Keratinocyte (primary cell): ENCODE measurements around the gene SWAP70. TPM values are rescaled to one million over a fixed set of nuclear protein-coding genes. Genes with fewer than 3 reads are reported as not detected.

ENCODE experiments used
- DNase-seq: peaks from one replicate; pipeline ENCODE4 v3.0.0-alpha.2; 2011; ENCODE audit warnings: low read depth, missing footprints, low spot score
- FAIRE-seq: peaks from 2 replicates; lab custom pipeline; 2011; peaks lifted over from hg19 to GRCh38; lab: Jason Lieb, UNC
- H2AFZ ChIP-seq: 2 replicates; pipeline ENCODE4 v1.6.0; 2012; ENCODE audit warnings: low read length, control low read depth, inconsistent platforms; ENCODE audit not compliant: control insufficient read depth
- H3K27ac ChIP-seq: 2 replicates; pipeline ENCODE4 v1.5.1; 2011; ENCODE audit warnings: low read length; ENCODE audit not compliant: control insufficient read depth, insufficient read depth
- H3K27me3 ChIP-seq: 3 replicates; pipeline ENCODE4 v1.6.0; 2011; ENCODE audit warnings: low read length; ENCODE audit not compliant: control insufficient read depth, insufficient read depth; ENCODE audit errors: extremely low read depth
- H3K36me3 ChIP-seq, 2 experiments: 2 replicates in 1 of 2; 3 replicates in 1 of 2; pipeline ENCODE4 v1.5.1; 2011; ENCODE audit warnings: low read length in 2 of 2, mild to moderate bottlenecking in 1 of 2; ENCODE audit not compliant: control insufficient read depth in 2 of 2, insufficient read depth in 2 of 2; ENCODE audit errors: extremely low read depth in 1 of 2
- H3K4me1 ChIP-seq: 3 replicates; pipeline ENCODE4 v1.5.1; 2011; ENCODE audit warnings: low read length; ENCODE audit not compliant: control insufficient read depth, insufficient read depth; ENCODE audit errors: extremely low read depth
- H3K4me2 ChIP-seq: 3 replicates; pipeline ENCODE4 v1.6.0; 2011; ENCODE audit warnings: low read depth, low read length; ENCODE audit not compliant: control insufficient read depth, insufficient read depth; ENCODE audit errors: extremely low read depth
- H3K4me3 ChIP-seq, 3 experiments: fragments of 200-600 bp in 1 of 3; sonication (generic) in 1 of 3; 2 replicates in 2 of 3; 3 replicates in 1 of 3; pipeline ENCODE4 v1.5.1; 2011 to 2016; ENCODE audit warnings: low read length in 3 of 3, mild to moderate bottlenecking in 3 of 3, control low read depth in 2 of 3, inconsistent platforms in 1 of 3, low read depth in 1 of 3, mixed read lengths in 1 of 3, mixed run types in 1 of 3, moderate library complexity in 1 of 3; ENCODE audit not compliant: control insufficient read depth in 2 of 3, insufficient read depth in 2 of 3; ENCODE audit errors: extremely low read depth in 1 of 3
- H3K79me2 ChIP-seq: 2 replicates; pipeline ENCODE4 v1.6.0; 2012; ENCODE audit warnings: low read length; ENCODE audit not compliant: control insufficient read depth, insufficient read depth
- H3K9ac ChIP-seq: 3 replicates; pipeline ENCODE4 v1.6.0; 2011; ENCODE audit warnings: low read length; ENCODE audit not compliant: control insufficient read depth, insufficient read depth; ENCODE audit errors: extremely low read depth
- H3K9me1 ChIP-seq: 3 replicates; pipeline ENCODE4 v1.6.0; 2011; ENCODE audit warnings: low read length; ENCODE audit not compliant: control insufficient read depth, insufficient read depth; ENCODE audit errors: extremely low read depth
- H3K9me3 ChIP-seq: 2 replicates; pipeline ENCODE4 v1.5.1; 2012; ENCODE audit warnings: low read depth, low read length; ENCODE audit not compliant: control insufficient read depth
- H4K20me1 ChIP-seq: 3 replicates; pipeline ENCODE4 v1.6.0; 2011; ENCODE audit warnings: low read length; ENCODE audit not compliant: control insufficient read depth, insufficient read depth; ENCODE audit errors: extremely low read depth
- EZH2 ChIP-seq: IDR thresholded peaks from one replicate; pipeline ENCODE4 v1.6.1; 2012; ENCODE audit warnings: inconsistent platforms, mild to moderate bottlenecking, low read length, moderate library complexity
- dilution Hi-C: fragments of 300-500 bp; cut with MboI; formaldehyde crosslinking; loops from one replicate; pipeline ENCODE4 v1.7.0; 2020; ENCODE audit warnings: low sequenced_read_pairs; ENCODE audit not compliant: extremely low pct_ligation_motif_present
- polyA minus RNA-seq, 3 experiments: library from RNA; depleted of rRNA, polyadenylated mRNA; stranded (reverse); fragments of >200 nt; gene quantifications; 1 replicate in 1 of 3; 2 replicates in 1 of 3; 3 replicates in 1 of 3; pipeline ENCODE4 v1.2.3, GENCODE V29; 2011
- polyA plus RNA-seq, 5 experiments: library from polyadenylated mRNA; depleted of rRNA in 3 of 5; stranded (reverse) in 3 of 5; stranded (forward) in 1 of 5; unstranded in 1 of 5; fragments of >200 nt; gene quantifications; 1 replicate in 1 of 5; 2 replicates in 3 of 5; 3 replicates in 1 of 5; pipeline versions ENCODE4 v1.2.1 to v1.2.3, GENCODE V29; 2011 to 2012; ENCODE audit warnings: missing spikeins in 2 of 5, low read depth in 1 of 5, low replicate concordance in 1 of 5
- TF ChIP-seq, protein P1 (sequence below), 3 experiments: IDR thresholded peaks in 1 of 3; conservative IDR thresholded peaks in 1 of 3; optimal IDR thresholded peaks in 1 of 3; 2 replicates in 2 of 3; 3 replicates in 1 of 3; pipeline versions ENCODE3 to v1.5.1; 2011; ENCODE audit warnings: low read length in 3 of 3, mild to moderate bottlenecking in 3 of 3, moderate library complexity in 2 of 3, control low read depth in 1 of 3, inconsistent platforms in 1 of 3; ENCODE audit not compliant: insufficient read depth in 2 of 3; ENCODE audit errors: extremely low read depth in 1 of 3

The SWAP70 gene
- polyA plus RNA-seq: 20.6 to 28.5 TPM (median 27.6 TPM) in 3 replicates
- polyA plus RNA-seq (2011; ENCODE audit: low read depth): 62.8 TPM
- 23.9 and 32.2 TPM in 2 replicates for polyA plus RNA-seq (2011; cell fraction: cytosol; rRNA removed)
- 29.5 and 36.9 TPM in 2 replicates for polyA plus RNA-seq (2011; cell fraction: nucleus; rRNA removed)
- polyA plus RNA-seq (2012; ENCODE audit: low replicate concordance): 22.5 and 28.6 TPM in 2 replicates
- polyA minus RNA-seq: 9.8 to 28.4 TPM (median 17.2 TPM) in 3 replicates
- 25.9 TPM for polyA minus RNA-seq (2011; cell fraction: cytosol; rRNA and poly(A)+ RNA removed)
- polyA minus RNA-seq (2011; cell fraction: nucleus; rRNA and poly(A)+ RNA removed): 12.7 and 28.9 TPM in 2 replicates

DNA sequence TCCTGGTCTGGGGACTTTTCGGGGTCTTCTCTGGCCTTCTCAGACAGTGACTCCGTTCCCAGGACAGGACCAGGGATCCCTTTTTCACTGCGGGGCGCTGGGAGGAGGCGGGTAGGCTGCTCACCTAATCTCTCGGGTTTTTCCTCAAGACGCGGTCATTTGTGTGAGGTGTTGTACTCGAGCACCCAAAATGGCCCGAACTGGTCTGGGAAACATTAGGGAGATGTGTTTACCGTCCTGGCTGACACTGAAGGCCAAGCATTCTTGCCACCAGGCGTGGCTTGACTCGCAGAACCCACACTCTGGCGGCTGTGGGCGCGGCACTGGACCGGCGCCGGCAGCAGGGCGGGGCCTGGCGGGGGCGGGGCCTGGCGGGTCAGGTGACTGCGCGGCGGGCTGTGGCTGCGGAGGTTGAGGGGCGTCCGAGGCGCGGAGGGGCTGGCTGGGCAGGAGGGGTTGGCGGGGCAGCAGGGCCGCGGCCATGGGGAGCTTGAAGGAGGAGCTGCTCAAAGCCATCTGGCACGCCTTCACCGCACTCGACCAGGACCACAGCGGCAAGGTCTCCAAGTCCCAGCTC lies at the start of gene SWAP70:
Gene SWAP70 (plus strand): TSS at position 379 of the 577 bp plus-strand sequence. CDS start 103 bp downstream, at position 482.
- Histone ChIP-seq H3K9me3 (no peaks in the 10 kb centered on the region), H4K20me1 (no peaks in the 10 kb centered on the region), H3K79me2 (peaks cover 50% of the 10 kb centered on the region), H3K9ac (peak within 1 kb of the TSS; percentile 80), H2AFZ (peak within 1 kb of the TSS; percentile 96), H3K27ac (peak within 1 kb of the TSS; percentile 73), H3K36me3 (peaks cover 0 to 4% of the 10 kb centered on the region in 2 experiments), H3K4me3 (peak within 1 kb of the TSS; percentile 68 to 79 (median 78)), H3K27me3 (no peaks in the 10 kb centered on the region), H3K4me1 (peaks cover 5% of the 10 kb centered on the region), H3K4me2 (peak within 1 kb of the TSS; percentile 97), H3K9me1 (no peaks in the 10 kb centered on the region)
- dilution Hi-C loops: no loop called here
- DNase-seq (peak; percentile 55), FAIRE-seq (peak; percentile 32)
- TF ChIP-seq EZH2: no peak
- TF ChIP-seq, protein P1, sequence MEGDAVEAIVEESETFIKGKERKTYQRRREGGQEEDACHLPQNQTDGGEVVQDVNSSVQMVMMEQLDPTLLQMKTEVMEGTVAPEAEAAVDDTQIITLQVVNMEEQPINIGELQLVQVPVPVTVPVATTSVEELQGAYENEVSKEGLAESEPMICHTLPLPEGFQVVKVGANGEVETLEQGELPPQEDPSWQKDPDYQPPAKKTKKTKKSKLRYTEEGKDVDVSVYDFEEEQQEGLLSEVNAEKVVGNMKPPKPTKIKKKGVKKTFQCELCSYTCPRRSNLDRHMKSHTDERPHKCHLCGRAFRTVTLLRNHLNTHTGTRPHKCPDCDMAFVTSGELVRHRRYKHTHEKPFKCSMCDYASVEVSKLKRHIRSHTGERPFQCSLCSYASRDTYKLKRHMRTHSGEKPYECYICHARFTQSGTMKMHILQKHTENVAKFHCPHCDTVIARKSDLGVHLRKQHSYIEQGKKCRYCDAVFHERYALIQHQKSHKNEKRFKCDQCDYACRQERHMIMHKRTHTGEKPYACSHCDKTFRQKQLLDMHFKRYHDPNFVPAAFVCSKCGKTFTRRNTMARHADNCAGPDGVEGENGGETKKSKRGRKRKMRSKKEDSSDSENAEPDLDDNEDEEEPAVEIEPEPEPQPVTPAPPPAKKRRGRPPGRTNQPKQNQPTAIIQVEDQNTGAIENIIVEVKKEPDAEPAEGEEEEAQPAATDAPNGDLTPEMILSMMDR (optimal IDR thresholded peaks at IDR 0.05 in 1 of 3, IDR thresholded peaks at IDR 0.05 in 1 of 3, conservative IDR thresholded peaks at IDR 0.05 in 1 of 3; ENCODE audit: extremely low read depth in 1 of 3, insufficient read depth in 2 of 3, low read length in 3 of 3): peak; percentile 11 to 51 (median 45)

DNA sequence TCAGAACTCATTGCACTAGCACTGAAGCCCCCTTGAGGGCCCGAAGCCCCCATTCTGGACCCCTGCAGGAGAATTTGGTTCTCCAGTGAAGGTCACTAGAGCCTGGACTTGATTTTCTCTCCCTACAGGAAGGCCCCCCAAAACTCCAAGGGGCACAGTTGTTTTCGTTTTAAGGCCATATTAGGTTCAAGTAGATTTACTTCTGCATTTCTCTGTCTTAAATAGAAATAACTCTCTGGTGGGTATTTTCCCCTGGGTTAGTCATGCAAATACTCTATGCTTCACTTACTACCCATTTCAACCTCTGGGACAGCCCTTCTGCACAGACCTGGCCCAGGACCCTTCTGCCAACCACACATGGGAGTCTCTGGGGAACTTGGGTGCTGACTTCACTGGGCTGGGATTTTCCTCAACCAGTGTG lies 48.8 kb upstream of the SWAP70 start:
- no peak for FAIRE-seq
- TF ChIP-seq EZH2: no peak
- TF ChIP-seq, protein P1 (optimal IDR thresholded peaks at IDR 0.05 in 1 of 3, IDR thresholded peaks at IDR 0.05 in 1 of 3, conservative IDR thresholded peaks at IDR 0.05 in 1 of 3; ENCODE audit: extremely low read depth in 1 of 3, insufficient read depth in 2 of 3, low read length in 3 of 3): no peak
- peak overlapping the region; percentile 89 for H3K9ac ChIP-seq
- no peaks in the 10 kb centered on the region for H3K36me3 ChIP-seq
- H3K4me2 ChIP-seq: peak overlapping the region; percentile 89
- no peak overlapping the region for H3K4me3 ChIP-seq
- H3K79me2 ChIP-seq: no peaks in the 10 kb centered on the region
- H3K9me3 ChIP-seq: no peaks in the 10 kb centered on the region
- H4K20me1 ChIP-seq: no peaks in the 10 kb centered on the region
- H2AFZ ChIP-seq: no peak overlapping the region
- H3K4me1 ChIP-seq: peaks cover 22% of the 10 kb centered on the region
- no peak for DNase-seq
- no peaks in the 10 kb centered on the region for H3K27me3 ChIP-seq
- H3K27ac ChIP-seq: no peak overlapping the region
- no peaks in the 10 kb centered on the region for H3K9me1 ChIP-seq
- dilution Hi-C loops: no loop called here
